Astrocyte (in vitro differentiated cells and primary cell): Measurements from ENCODE around the gene TMEM259. TPM values are rescaled to one million over a fixed set of nuclear protein-coding genes. Genes with fewer than 3 reads are reported as not detected.
"Not testable (repeated sequence)": the region's sequence is repeated elsewhere in the genome, so short reads cannot be mapped to it uniquely, and the experiment has no call there.

Source experiments
- DNase-seq: peaks from one replicate; pipeline ENCODE4 v3.0.0-alpha.2; 2010; ENCODE audit warnings: low read depth
- FAIRE-seq: peaks from 2 replicates; lab custom pipeline; 2011; peaks lifted over from hg19 to GRCh38; lab: Jason Lieb, UNC
- H2AFZ ChIP-seq: 2 replicates; pipeline ENCODE4 v1.6.0; 2012; ENCODE audit warnings: low read depth, low read length, inconsistent platforms
- H3K27ac ChIP-seq: 2 replicates; pipeline ENCODE4 v1.5.1; 2011; ENCODE audit warnings: low read depth, low read length, inconsistent platforms
- H3K27me3 ChIP-seq: 2 replicates; pipeline ENCODE4 v1.6.0; 2011; ENCODE audit warnings: low read length, inconsistent platforms; ENCODE audit not compliant: insufficient read depth
- H3K36me3 ChIP-seq: 2 replicates; pipeline ENCODE4 v1.5.1; 2011; ENCODE audit warnings: low read length, inconsistent platforms; ENCODE audit not compliant: insufficient read depth
- H3K4me1 ChIP-seq: 2 replicates; pipeline ENCODE4 v1.5.1; 2011; ENCODE audit warnings: low read length, inconsistent platforms; ENCODE audit not compliant: insufficient read depth
- H3K4me2 ChIP-seq: 2 replicates; pipeline ENCODE4 v1.6.0; 2012; ENCODE audit warnings: low read length, inconsistent platforms
- H3K4me3 ChIP-seq: 2 replicates; pipeline ENCODE4 v1.5.1; 2011; ENCODE audit warnings: low read depth, mild to moderate bottlenecking, low read length, inconsistent platforms; ENCODE audit not compliant: insufficient read depth
- H3K79me2 ChIP-seq: 2 replicates; pipeline ENCODE4 v1.6.0; 2012; ENCODE audit warnings: mild to moderate bottlenecking, low read length, inconsistent platforms; ENCODE audit not compliant: insufficient read depth
- H3K9ac ChIP-seq: 2 replicates; pipeline ENCODE4 v1.6.0; 2012; ENCODE audit warnings: mild to moderate bottlenecking, low read length, inconsistent platforms
- H3K9me3 ChIP-seq: 2 replicates; pipeline ENCODE4 v1.5.1; 2012; ENCODE audit warnings: low read depth, mild to moderate bottlenecking, low read length, inconsistent platforms; ENCODE audit not compliant: insufficient read depth
- H4K20me1 ChIP-seq: 2 replicates; pipeline ENCODE4 v1.6.0; 2012; ENCODE audit warnings: low read length, inconsistent platforms; ENCODE audit not compliant: insufficient read depth
- H3K27ac Mint-ChIP-seq: one replicate; pipeline ENCODE4 v1.8.0; 2021; ENCODE audit warnings: mild to moderate bottlenecking, mixed read lengths; ENCODE audit not compliant: unreplicated experiment
- H3K27me3 Mint-ChIP-seq: one replicate; pipeline ENCODE4 v1.8.0; 2021; ENCODE audit warnings: low read depth, mixed read lengths; ENCODE audit not compliant: unreplicated experiment
- H3K36me3 Mint-ChIP-seq: one replicate; pipeline ENCODE4 v1.8.0; 2021; ENCODE audit warnings: low read depth, mixed read lengths; ENCODE audit not compliant: unreplicated experiment
- H3K4me1 Mint-ChIP-seq: one replicate; pipeline ENCODE4 v1.8.0; 2021; ENCODE audit warnings: low read depth, mixed read lengths; ENCODE audit not compliant: unreplicated experiment
- H3K4me3 Mint-ChIP-seq: one replicate; pipeline ENCODE4 v1.8.0; 2021; ENCODE audit warnings: mild to moderate bottlenecking, moderate library complexity, mixed read lengths; ENCODE audit not compliant: unreplicated experiment
- H3K9me3 Mint-ChIP-seq: one replicate; pipeline ENCODE4 v1.8.0; 2021; ENCODE audit warnings: mild to moderate bottlenecking, mixed read lengths; ENCODE audit not compliant: unreplicated experiment
- CTCF ChIP-seq: IDR thresholded peaks from 2 replicates; pipeline ENCODE4 v1.5.1; 2011; ENCODE audit warnings: low read depth, mild to moderate bottlenecking, inconsistent platforms, low read length, moderate library complexity; ENCODE audit not compliant: insufficient read depth
- EZH2 ChIP-seq: IDR thresholded peaks from 2 replicates; pipeline ENCODE4 v1.6.1; 2012; ENCODE audit warnings: mild to moderate bottlenecking, low read length, inconsistent platforms; ENCODE audit not compliant: insufficient read depth
- total RNA-seq: library from RNA; stranded (reverse); gene quantifications from 2 replicates; pipeline ENCODE4 v1.2.1, GENCODE V29; 2021

Gene TMEM259
- total RNA-seq, 1 donor from 2014 or later, result 155 TPM

GRCh38 chr19:1025960-1026782 is 5.2 kb upstream of the TMEM259 start, which contains the start of gene CNN2:
TSS of gene CNN2 (plus strand) at chr19:1026608. CDS start at chr19:1026662, 54 bp downstream.
- peaks cover 23% of the 10 kb centered on the region for H3K4me1 ChIP-seq
- no peaks in the 10 kb centered on the region for H3K9me3 Mint-ChIP-seq
- H3K9ac ChIP-seq, result peak within 1 kb of the TSS; percentile 97
- peak within 1 kb of the TSS; percentile 88 for H3K27ac ChIP-seq
- H3K27me3 ChIP-seq, result no peaks in the 10 kb centered on the region
- no peak for TF ChIP-seq EZH2
- TF ChIP-seq CTCF, result no peak
- H2AFZ ChIP-seq, result peak within 1 kb of the TSS; percentile 68
- H4K20me1 ChIP-seq, result peaks cover 42% of the 10 kb centered on the region
- no peaks in the 10 kb centered on the region for H3K27me3 Mint-ChIP-seq
- peaks cover 6% of the 10 kb centered on the region for H3K36me3 Mint-ChIP-seq
- peak within 1 kb of the TSS; percentile 97 for H3K4me3 Mint-ChIP-seq
- peak within 1 kb of the TSS; percentile 97 for H3K4me2 ChIP-seq
- FAIRE-seq, result no peak
- H3K27ac Mint-ChIP-seq, result peak within 1 kb of the TSS; percentile 98
- peak within 1 kb of the TSS; percentile 100 for H3K4me3 ChIP-seq
- peaks cover 53% of the 10 kb centered on the region for H3K79me2 ChIP-seq
- H3K36me3 ChIP-seq, result no peaks in the 10 kb centered on the region
- H3K9me3 ChIP-seq, result no peaks in the 10 kb centered on the region
- peak; percentile 56 for DNase-seq
- H3K4me1 Mint-ChIP-seq, result peaks cover 13% of the 10 kb centered on the region

- not testable (repeated sequence) for H3K4me2 ChIP-seq, H3K27me3 ChIP-seq, H3K4me3 Mint-ChIP-seq, H3K9me3 Mint-ChIP-seq, H3K36me3 Mint-ChIP-seq, H3K4me1 Mint-ChIP-seq, H3K27me3 Mint-ChIP-seq, H3K27ac ChIP-seq, DNase-seq, FAIRE-seq, H3K4me3 ChIP-seq, H2AFZ ChIP-seq, H3K9ac ChIP-seq, H3K36me3 ChIP-seq, H3K9me3 ChIP-seq
- H4K20me1 ChIP-seq, result peaks cover 37% of the 10 kb centered on the region
- H3K27ac Mint-ChIP-seq, result peak overlapping the region; percentile 88
- peaks cover 52% of the 10 kb centered on the region for H3K79me2 ChIP-seq
- peaks cover 19% of the 10 kb centered on the region for H3K4me1 ChIP-seq
These were observed 4.2 kb upstream of the TMEM259 start for GRCh38 chr19:1025080-1025479.

GRCh38 chr19:1023883-1024188 is 2.9 kb upstream of the TMEM259 start:
- H3K9me3 ChIP-seq, DNase-seq, H3K9ac ChIP-seq, H3K27me3 Mint-ChIP-seq, H3K9me3 Mint-ChIP-seq, H3K27ac ChIP-seq, H3K4me3 ChIP-seq, H3K36me3 ChIP-seq, H3K4me2 ChIP-seq, FAIRE-seq, H2AFZ ChIP-seq, H3K4me1 Mint-ChIP-seq, H3K27me3 ChIP-seq, H3K27ac Mint-ChIP-seq, H3K36me3 Mint-ChIP-seq: not testable (repeated sequence)
- H3K4me3 Mint-ChIP-seq, result peak overlapping the region; percentile 27
- peaks cover 17% of the 10 kb centered on the region for H3K4me1 ChIP-seq
- H3K79me2 ChIP-seq, result peaks cover 52% of the 10 kb centered on the region
- H4K20me1 ChIP-seq, result peaks cover 37% of the 10 kb centered on the region
